Gastrocnemius medialis (tissue), 4 donors: Measurements from ENCODE around the gene TMEM18.

Source experiments
- CTCF ChIP-seq, 5 experiments: fragments of 450-650 bp in 3 of 5; fragments of 200-600 bp in 2 of 5; sonication (generic) in 2 of 5; IDR thresholded peaks in 4 of 5; conservative IDR thresholded peaks in 1 of 5; 1 replicate in 4 of 5; 2 replicates in 1 of 5; pipeline ENCODE4 v1.5.1; 2016 to 2019; ENCODE audit warnings: antibody characterized with exemption in 5 of 5, mild to moderate bottlenecking in 3 of 5, moderate library complexity in 3 of 5
- POLR2A ChIP-seq, 2 donors: fragments of 450-650 bp; IDR thresholded peaks; one replicate each; pipeline ENCODE4 v1.6.1; 2017; ENCODE audit warnings: antibody characterized with exemption in 2 of 2, mild to moderate bottlenecking in 2 of 2, moderate library complexity in 2 of 2

GRCh38 chr2:631741-632140 lies 45.5 kb downstream of the TMEM18 start:
- TF ChIP-seq CTCF (IDR thresholded peaks at IDR 0.05 in 4 of 5, conservative IDR thresholded peaks at IDR 0.05 in 1 of 5) (no peak), POLR2A (IDR thresholded peaks at IDR 0.05) (no peak)
